NAMALWA (cell line): ENCODE data around the gene CTSZ.
A peak's percentile ranks its signal among the peaks of the same experiment; 100 is the strongest.
"Not testable (repeated sequence)": the region's sequence is repeated elsewhere in the genome, so short reads cannot be mapped to it uniquely, and the experiment has no call there.

ENCODE experiments used
- DNase-seq: peaks from one replicate; pipeline ENCODE4 v3.0.0-alpha.2; 2015; ENCODE audit warnings: low spot score

Gene CTSZ

DNA sequence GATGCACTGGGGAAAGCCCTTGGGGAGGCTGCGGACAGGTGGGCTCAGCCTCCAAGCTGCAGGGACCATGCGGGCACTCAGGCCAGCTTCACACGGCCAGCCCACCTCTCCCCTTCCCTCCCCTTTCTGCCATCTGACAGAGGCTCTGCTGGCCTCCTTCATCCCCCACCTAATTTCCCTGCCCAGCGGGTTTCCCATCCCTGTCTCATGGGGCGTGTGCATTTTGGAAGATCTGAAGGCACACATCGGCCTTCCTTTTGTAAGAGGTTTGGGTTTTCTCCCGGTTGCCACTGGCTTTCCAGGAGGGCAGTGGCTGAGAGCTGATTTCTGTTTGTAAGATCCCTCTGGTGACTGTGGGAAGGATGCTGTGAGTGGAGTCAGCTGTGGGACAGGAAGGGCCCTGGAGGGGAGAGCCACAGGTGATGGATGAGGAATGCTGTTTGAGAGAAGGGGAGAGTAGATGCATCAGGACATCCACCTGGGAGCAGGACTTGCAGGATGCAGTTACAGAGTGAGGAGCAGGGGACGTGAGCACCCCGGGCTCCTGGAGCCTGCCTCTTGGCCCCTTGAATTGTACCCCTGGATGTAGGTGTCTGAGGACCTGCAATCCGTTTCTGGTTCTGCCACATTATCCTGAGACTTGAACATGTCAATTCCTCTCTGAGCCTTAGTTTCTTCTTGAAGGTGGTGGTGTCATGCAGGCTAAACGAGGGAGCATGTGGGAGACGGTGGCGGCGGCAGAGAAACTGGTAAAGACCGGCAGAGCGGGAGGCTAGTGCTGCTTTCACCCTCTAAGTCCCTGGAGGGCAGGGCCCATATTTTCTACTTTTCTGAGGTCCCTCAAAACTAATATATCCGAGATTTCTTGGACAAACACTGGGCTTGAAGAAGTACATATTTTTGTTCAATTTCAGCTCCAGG, 6.2 kb upstream of the CTSZ start:
- no peak for DNase-seq

- DNase-seq, result not testable (repeated sequence)
Measured at GRCh38 chr20:59011874-59012157, 4.8 kb upstream of the CTSZ start.

DNA sequence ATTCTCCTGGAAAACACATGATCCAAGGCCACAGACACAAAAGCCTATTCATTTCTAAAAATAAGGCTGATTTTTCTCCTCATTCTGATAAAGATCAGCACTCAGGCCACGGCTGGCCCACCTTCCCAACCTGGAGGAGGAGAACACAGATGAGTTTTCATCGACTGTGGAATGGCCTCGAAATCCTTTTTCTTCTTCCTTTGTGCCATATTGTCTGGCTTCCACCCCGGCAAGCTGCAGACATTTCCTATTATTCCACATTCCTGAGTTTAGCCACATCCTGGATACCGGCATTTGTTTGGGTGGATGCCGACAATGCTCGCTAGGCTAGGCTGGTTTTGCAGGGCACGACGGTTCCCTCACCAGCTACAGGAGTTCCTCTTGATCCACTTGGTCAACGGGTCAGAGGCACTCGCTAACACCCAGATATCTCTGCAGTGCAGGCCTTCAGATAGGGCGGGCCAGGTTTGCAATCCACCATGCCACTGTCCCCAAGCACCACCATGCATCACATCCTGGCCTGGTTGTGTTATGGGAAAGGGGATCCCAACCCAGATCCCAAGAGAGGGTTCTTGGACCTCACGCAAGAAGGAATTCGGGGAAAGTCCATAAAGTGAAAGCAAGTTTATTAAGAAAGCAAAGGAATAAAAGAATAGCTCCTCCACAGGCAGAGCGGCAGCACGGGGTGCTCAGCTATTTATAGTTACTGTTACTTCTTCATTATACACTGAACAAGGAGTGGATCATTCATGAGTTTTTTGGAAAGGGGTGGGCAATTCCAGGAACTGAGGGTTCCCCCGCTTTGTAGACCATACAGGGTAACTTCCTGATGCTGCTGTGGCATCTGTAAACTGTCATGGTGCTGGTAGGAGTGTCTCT, 4.2 kb upstream of the CTSZ start:
- no peak for DNase-seq

DNA sequence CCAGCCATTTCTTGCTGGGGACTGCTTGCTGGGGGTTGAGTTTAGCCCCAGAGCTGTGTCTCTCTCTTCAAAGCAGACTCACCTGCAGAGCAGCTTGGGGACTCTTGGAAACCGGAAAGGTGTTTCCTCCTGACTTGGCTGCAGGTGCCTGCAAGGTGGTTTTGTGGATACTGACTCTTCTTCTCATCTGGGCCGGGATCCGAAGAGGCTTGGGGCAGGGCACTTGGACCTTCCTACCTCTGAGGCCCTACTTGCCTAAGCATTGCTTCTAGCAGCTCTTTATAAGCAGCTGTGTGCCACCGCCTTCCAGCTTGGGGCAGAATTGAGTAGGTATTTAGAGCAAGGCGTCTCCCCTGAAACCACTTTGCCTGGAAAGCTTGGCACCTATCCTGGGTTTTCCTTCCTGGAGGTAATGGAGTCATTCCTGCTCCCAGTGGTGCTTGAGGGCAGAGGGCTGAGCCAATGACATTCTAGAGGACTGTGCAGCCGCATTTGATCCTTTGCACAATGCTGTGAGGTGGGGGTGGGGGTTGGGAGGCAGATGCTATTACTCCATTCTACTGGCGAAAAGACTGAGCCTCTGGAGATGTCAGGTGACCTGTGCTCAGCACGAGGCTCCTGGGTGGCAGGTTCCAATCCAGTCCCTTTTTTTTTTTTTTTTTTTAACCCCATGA, 3.4 kb upstream of the CTSZ start:
- no peak for DNase-seq

- no peak for DNase-seq
Measured at GRCh38 chr20:59008715-59009336, 1.8 kb upstream of the CTSZ start.

DNA sequence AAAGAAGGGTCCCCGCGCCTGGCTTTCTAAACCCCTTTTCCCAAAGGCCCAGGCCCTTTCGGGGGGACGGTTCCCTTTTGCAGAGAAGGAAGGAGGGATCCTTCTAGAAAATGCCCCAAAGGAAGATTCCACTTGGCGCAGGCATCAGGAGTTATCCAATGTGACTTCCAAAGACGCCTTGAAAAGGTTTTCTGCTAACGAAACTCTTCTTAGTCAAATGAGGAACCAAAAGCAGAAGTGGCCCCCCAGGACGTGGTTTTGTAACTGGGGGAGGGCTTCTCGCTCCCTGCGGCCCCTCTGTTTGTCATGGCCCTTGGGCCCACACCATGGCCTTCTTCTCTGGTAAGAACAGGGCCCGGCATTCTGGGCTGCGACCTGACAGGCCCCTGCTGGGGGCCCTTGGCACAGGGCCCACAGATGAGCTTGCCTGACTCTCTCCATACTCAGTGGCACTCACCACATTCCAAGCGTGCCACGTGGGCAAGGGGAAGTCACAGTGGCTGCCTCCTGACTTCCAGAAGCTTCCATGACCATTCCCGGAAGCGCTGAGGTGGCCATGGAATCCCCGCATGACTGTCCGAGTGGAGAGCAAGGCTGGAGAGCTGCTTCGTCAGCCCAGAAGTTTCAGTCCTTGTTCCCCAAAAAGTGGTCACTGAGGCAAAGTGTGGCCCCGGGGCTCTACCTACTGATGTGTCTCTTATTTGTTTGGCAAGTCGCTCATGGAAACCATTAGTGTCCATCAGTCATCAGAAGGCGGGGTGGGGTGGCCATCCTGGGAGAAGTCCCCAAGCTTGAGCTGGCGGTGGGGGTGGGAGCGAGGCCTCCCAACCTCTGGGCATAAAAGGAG, 834 bp upstream of the CTSZ start:
- peak; percentile 83 for DNase-seq

DNA sequence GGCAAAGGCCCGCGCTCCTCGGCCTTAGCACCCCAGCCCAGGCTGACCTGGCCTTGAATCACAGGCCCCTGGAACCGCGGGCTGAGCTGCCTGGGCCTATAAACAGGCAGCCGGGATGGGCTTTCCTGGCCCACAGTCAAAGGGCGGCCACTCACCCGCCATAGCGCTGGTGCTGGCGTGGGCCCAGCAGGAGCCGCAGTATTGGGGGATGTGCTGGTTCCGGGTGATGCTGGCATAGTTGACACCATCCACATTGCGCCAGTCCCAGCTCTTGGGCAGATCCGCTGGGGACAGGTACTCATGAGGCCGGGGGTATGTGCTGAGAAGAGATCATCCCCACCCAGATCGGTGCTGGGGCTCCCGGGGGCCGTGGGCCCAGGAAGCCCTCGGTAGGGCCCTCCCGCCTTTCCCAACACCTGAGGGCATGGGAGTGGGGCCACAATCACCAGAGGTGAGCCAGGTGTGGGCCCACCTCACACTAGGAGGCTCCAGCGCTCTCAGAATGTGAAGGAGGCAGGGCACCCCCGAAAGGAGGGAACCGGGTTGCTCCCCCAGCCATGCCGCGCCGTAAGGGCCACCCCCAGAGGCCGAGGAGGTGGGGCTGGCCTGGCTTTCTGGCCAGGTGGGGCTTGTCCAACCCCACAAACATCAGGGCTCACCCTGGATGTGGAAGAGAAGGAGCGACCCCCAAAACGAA, 739 bp downstream of the CTSZ start:
- DNase-seq, result peak; percentile 36

GRCh38 chr20:59005523-59006166, 1.4 kb downstream of the CTSZ start:
- DNase-seq, result peak; percentile 42

- peak; percentile 93 for DNase-seq
Measured at GRCh38 chr20:59004763-59005522, 2.1 kb downstream of the CTSZ start.

- no peak for DNase-seq
Measured at GRCh38 chr20:59004493-59004762, 2.6 kb downstream of the CTSZ start.

- no peak for DNase-seq
Measured at GRCh38 chr20:59003836-59004492, 3.1 kb downstream of the CTSZ start.

DNA sequence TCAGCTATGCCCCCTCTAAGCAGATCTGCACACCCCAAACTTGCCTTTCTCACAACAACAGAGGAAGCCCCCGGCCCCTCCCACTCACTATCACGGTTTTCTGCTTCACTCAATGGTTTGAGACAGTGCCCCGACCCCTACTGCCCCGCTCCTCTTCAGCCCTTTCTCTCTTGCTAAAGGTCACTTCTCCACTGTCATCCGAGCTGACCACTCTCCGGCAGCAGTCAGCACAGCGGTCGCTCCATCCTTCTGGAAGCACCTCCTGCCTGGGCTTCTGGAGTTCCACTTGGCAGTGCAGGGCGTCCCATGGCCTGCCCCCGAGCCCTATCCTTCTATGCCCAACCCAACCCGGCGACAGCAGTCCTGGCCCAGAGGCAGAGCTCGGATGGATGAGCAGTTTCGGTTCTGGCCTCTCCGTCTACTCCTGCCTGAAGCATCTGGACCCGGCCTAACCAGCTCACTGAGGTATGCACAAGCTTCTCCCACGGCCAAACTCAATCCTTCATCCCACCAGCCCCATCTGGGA, 4.1 kb downstream of the CTSZ start:
- no peak for DNase-seq

DNA sequence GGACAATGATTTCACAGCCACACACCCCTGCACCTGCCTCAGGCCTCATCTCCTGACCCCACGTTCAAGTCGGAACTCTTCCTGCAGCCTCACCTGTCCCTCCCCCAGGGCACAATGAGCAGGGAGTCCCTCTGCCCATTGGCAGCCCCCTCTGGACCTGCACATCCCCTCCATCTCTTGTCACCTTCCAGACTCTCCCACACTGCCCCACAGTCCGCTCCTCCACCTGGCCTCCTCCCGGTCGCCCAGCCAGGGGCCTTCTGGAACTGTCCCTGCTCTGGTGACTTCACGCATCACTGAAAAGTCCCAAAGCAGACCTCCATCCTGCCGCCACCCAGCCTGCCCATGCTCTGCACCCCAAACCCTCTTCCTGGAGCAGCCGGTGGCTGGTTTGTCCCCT, 4.7 kb downstream of the CTSZ start:
- no peak for DNase-seq

- DNase-seq, result no peak
Measured at GRCh38 chr20:59001449-59002171, 5.4 kb downstream of the CTSZ start.

GRCh38 chr20:59001068-59001448, 6.0 kb downstream of the CTSZ start:
- DNase-seq, result no peak

DNA sequence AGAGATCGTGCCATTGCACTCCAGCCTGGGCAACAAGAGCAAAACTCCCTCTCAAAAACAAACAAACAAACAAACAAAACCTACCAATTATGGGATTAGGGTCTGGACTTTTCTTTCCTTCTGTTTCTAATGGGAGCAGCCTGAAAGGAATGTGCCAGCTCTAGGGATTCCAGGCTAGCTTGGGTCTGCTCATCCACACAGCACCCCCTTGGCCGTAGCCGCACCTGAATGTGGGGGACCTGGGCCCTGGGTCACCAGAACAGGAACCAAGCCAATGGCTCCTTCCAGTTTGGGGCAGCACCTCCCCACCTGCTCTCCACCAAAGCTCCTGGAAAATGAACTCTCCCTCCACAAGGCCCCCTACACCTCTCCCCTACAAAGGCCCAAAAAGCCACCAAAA, 6.7 kb downstream of the CTSZ start:
- DNase-seq, result no peak

DNA sequence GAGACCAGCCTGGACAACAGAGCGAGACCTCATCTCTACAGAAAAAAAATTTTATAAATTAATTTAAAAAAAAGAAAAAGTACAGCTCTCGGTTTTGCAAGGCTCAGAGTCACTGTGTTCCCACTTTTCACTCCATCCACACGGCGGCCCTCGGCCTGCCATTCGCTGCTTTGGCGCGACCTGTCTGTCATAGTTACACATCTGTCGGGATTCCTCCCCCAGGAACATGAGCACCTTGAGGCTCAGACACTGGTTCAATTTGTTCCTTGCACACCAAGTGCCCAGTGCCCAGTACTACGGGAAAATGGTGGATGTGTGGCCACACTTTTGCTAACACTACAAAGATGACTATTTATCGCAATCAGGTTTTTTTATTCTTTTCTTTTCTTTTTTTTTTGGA, 8.4 kb downstream of the CTSZ start:
- no peak for DNase-seq

GRCh38 chr20:58997141-58997770, 9.8 kb downstream of the CTSZ start:
- no peak for DNase-seq
